Bone marrow (tissue), 2 donors: Measurements from ENCODE around the gene SLC25A20.
"Not testable (repeated sequence)": the region's sequence is repeated elsewhere in the genome, so short reads cannot be mapped to it uniquely, and the experiment has no call there.

Experiments used
- DNase-seq, 2 donors: peaks; one replicate each; lab custom pipeline; 2025; lab: John Stamatoyannopoulos, UW

SLC25A20 gene, protein sequence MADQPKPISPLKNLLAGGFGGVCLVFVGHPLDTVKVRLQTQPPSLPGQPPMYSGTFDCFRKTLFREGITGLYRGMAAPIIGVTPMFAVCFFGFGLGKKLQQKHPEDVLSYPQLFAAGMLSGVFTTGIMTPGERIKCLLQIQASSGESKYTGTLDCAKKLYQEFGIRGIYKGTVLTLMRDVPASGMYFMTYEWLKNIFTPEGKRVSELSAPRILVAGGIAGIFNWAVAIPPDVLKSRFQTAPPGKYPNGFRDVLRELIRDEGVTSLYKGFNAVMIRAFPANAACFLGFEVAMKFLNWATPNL

GRCh38 chr3:48898383-48899234 is at the start of gene SLC25A20:
Gene SLC25A20, minus strand, starts transcription at chr3:48898882. Its CDS starts 88 bp downstream, at chr3:48898794.
- DNase-seq = peak; percentile 52 to 60

GRCh38 chr3:48945891-48946549 is 47.3 kb upstream of the SLC25A20 start:
- no peak for DNase-seq

DNA sequence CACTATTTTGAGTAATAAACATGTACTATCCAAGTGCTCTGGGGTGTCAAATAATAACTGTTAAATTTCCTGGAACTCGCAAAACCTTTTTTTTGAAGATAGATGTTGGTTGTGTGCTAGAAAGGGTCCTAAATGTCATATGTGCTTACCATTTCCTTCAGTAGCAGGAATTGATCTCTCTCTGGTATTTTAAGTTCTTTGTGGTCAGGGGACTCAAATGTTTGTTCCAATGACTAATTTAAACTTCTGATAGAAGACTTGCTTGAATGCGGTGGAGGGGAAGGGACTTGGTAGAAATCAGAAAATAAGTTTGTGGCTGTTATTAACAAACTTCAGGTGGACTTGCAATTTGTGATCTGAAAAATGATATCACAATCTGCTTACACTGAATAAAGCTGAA is 46.8 kb upstream of the SLC25A20 start:
- no peak for DNase-seq

GRCh38 chr3:48938689-48939088 is 40.0 kb upstream of the SLC25A20 start:
- DNase-seq = no peak

DNA sequence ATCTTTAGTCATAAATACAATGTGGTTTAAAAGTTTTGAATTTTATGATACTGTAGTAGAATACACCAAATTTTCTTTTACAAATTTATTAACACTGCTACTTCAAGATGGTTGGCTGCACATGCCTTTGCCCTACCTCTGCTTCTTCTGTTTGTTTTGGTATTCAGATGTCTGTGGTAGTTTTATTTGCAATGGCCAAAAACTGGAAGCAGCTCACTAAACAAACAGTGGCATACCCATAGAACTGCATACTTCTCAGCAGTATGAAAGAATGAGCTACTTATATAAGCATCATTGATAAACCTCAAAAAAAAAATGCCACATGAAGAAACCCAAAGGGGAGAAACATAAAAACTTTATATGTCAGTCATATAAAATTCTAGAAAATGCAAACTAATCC is 39.5 kb upstream of the SLC25A20 start:
- DNase-seq = no peak

DNA sequence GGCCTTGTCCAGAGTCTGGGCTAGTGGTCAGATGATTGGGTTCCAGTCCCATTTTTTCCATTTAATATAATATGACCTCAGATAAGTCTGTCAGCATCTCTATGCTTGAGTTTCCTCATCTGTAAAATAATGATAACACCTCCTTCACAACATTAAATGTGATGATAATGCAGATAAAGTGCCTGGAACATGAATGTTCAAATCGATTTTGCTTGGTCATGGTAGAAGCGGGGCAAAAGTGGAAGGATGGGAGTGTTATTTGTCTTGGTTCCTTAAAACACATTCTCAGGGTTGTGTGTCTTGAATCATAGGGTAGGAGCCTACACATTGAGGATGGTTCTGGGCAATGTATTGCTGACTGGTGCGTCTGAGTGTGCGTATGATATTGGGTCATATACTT is 36.8 kb upstream of the SLC25A20 start:
- DNase-seq = peak in 1 of 2 donors; percentile 38

DNA sequence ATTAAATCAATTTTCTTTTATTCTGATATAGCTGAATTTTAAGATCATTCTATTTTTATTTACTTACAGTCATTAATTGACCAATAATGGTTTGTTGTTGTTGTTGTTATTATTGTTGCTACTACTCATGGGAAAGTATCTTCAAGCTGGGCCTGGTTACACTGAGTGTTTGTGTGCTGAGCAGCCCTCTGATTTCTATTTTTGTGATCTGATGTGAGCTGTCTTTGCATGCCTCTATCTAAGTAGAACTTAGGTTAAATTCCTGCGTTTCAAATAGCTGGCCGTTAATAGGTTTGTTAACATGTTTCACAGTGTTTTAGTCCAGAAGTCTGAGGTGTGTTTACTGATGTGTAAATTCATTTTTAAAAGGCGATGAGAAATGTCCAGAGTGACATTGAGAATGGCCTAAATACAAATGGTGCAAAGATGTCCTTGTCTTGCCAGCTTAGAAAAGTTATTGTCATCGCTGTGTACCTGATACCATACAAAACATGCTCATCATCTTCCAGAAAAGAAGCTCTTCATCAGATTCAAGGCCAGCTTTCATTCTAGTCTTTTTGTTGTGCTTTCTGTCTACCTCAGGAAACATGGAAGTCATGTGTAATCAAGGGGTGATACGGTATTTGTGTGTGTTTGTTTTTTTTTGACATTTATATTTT is 35.8 kb upstream of the SLC25A20 start:
- no peak for DNase-seq

GRCh38 chr3:48931944-48932580 is 33.4 kb upstream of the SLC25A20 start:
- DNase-seq = no peak

DNA sequence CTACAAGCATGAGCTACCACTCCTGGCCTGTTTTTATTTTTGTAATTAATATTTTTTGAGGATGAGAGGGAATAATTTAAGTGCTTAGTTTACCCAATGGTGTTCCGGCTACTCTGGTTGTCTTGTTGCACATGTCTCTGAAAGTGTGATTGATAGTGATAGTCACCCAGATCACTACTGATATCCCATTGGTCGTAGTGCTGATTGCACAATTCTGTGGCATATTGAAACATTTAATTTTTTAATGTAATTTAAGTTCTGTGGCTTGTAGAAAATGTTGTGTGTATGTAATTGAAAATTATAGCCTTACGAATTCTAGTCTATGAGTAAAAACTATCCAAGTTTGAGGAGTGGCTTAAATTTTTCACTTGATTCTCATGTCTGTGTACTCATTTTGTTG is 31.9 kb upstream of the SLC25A20 start:
- DNase-seq = no peak

DNA sequence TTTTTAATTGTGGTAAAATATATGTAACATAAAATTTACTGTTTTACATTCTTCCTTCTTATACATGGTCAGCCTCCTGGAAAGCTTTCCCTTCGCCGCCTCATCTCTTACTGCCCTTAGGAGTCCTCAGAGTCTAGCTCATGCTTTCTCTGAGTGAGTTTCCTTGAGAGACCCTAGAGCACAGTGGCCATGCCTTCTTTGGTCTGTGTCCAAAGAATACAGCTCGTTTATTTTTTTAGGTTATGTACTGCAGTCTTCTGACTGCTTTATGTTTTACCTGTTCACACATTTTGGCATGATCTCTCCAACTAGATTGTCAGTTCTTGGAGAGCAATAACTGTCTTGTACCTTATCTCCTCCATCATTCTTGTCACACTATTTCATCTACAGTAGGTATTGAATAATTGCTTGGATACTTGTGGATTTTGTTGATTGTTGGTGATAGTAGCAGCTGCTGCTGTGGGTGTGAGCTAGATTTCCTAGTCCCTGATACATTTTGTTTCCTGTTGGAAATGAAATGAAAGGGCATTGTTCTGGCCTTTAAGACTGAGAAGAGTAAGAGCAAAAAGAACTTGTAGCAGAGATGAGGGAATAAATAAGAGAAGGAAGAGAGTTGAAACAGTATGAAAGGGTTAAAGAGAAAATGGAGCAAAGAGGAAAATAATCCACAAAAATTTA is 30.8 kb upstream of the SLC25A20 start:
- no peak for DNase-seq

- DNase-seq = no peak
Measured at GRCh38 chr3:48928679-48929078, 30.0 kb upstream of the SLC25A20 start.

DNA sequence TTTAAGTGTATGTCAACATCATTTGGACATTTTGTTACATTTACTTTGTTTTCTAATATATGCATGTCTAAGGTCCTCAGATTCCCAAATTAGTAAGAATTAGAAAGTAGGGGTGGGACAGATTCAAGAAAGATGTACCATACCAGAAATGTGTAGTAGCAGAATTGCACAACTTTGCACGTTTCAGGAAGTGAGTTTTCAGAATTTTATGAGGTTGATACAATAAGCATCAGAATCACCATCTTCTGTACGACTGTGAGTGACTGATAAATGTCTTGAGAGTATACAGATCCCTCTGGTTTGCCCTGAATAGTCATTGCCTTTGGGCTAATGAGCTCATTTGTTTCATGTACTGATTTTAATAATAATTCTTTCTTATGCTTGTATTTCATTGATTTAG is 29.2 kb upstream of the SLC25A20 start:
- DNase-seq = no peak

- no peak for DNase-seq
Measured at GRCh38 chr3:48926425-48927392, 28.0 kb upstream of the SLC25A20 start.

DNA sequence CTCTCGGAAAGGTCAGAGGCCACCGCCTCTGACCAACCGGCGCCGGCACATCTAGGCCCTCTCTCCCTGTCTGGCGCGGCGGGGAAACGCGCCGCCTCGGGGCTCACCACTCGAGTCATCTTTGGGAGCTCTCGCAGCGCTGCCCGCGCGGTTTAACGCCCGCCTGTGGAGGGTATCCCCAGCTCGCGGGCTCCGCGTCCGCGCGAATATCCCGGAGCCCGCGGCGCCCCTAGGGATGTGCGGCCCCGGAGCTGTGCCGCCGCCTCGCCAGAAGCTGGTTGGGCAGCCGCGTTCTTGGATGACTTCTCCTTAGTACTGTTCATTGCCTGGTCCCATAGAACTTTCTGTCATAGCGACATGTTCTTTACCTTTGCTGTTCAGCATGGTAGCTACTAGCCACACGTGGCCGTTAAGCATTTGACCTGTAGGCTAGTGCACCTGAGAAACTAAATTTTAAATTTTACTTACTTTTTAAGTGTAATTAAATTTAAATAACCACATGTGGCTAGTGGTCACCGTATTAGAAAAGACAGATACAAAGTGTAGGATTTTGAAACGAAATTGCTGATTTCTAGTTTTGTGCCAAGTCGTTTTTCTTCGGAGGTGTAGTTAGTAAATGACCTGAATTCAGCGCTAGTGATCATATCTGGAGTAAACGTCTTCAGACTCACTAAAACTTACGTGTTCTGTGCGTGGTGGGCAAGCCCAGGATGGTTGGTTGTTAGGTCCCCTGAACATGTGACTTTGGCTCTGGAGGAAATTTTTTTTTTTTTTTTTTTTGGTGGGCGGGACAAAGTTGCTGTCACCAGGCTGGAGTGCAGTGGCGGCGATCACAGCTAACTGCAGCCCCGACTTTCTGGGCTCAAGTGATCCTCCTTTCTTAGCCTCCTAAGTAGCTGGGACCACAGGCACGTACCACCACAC is 20.8 kb upstream of the SLC25A20 start:
- peak in 1 of 2 donors; percentile 55 for DNase-seq

DNA sequence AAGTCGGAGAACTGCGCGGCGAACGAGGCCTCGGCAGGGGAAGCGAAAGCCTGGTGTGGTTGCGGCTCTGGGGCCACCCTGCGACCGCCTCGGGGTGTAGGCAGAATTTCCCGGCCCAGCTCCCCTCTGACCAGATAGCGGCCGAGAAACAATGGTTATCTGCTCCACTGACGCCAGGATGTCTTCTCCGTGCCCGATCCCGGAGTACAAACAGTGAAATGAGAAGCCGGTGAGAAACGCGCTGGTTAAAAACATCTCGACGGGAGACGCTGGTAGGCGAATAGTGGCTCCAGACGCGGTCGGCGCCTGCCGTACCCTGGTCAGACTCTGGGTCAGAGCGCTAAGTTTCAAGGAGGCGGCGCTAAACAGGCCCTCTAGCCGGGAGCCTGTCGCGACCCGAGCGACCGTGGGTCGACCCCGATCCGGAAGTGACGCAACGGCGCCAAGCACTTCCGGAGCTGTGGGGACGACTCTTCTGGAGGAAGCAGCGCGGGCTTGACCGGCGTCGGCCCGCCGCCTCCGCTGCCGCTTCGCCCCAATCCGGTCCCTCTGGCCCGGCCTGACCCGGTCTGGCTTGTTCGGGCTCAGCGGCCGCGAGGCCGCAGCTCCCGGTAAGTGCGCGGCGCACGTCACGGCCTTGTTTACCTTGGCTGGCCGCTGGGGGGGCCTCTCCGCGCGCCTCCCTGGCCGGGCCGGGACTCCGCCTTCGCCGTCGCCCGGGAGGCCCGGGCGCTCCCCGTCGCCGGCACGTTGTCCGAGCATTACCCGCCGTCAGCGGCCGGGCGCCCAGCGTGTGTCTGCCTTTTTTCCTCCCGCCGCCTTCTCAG is 19.9 kb upstream of the SLC25A20 start, which contains the start of gene ARIH2:
ARIH2 (plus strand) TSS at position 455 of the 827 bp plus-strand sequence. CDS start 8,717 bp downstream, outside the sequence.
- peak; percentile 67 to 97 for DNase-seq

GRCh38 chr3:48915296-48915695 is 16.6 kb upstream of the SLC25A20 start:
- no peak for DNase-seq

GRCh38 chr3:48907026-48907425 is 8.3 kb upstream of the SLC25A20 start:
- DNase-seq = not testable (repeated sequence)

DNA sequence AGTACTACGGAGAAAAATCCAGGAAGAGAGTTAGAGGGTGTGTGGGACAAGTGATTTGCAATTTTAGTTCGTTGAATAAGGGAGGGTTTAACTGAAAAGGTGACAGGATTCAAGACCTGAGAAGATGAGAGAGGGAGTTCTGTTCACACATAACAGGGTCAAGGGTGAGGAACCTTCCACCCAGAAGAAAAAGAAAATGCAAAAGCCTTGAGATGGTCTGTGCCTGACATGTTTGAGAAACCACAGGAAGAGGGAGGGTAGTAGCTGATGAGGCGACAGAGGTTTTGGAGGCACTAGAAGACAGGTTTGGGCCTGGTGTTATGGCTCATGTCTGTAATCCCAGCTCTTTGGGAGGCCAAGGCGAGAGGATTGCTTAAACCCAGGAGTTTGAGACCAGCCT is 591 bp upstream of the SLC25A20 start:
- DNase-seq = peak in 1 of 2 donors; percentile 9
